Loucy (cell line): ENCODE measurements around the gene ZNF283.
"Not testable (repeated sequence)": the region's sequence is repeated elsewhere in the genome, so short reads cannot be mapped to it uniquely, and the experiment has no call there.

Experiments used
- H2AFZ ChIP-seq: fragments of 200-600 bp; sonication (generic); 2 replicates; pipeline ENCODE4 v1.6.0; 2016; ENCODE audit warnings: antibody characterized with exemption, mild to moderate bottlenecking, low read length, moderate library complexity
- H3F3A ChIP-seq: fragments of 200-600 bp; 2 replicates; pipeline ENCODE4 v1.6.0; 2016; ENCODE audit warnings: antibody characterized with exemption, low read depth, mild to moderate bottlenecking
- H3K27me3 ChIP-seq: fragments of 200-600 bp; sonication (generic); 2 replicates; pipeline ENCODE4 v1.6.1; 2014; ENCODE audit warnings: low read length, mild to moderate bottlenecking; ENCODE audit not compliant: insufficient read depth, poor library complexity, severe bottlenecking
- H3K36me3 ChIP-seq: fragments of 200-600 bp; sonication (generic); 2 replicates; pipeline ENCODE4 v1.6.1; 2016; ENCODE audit warnings: low read length; ENCODE audit not compliant: insufficient read depth
- H3K4me1 ChIP-seq: fragments of 200-600 bp; sonication (generic); 2 replicates; pipeline ENCODE4 v1.5.1; 2014; ENCODE audit warnings: low read length, mild to moderate bottlenecking; ENCODE audit not compliant: insufficient read depth, poor library complexity, severe bottlenecking
- H3K4me2 ChIP-seq: fragments of 200-600 bp; sonication (generic); 2 replicates; pipeline ENCODE4 v1.6.0; 2014; ENCODE audit warnings: antibody characterized with exemption, low read length, low read depth, mild to moderate bottlenecking; ENCODE audit not compliant: poor library complexity, severe bottlenecking
- H3K4me3 ChIP-seq: fragments of 200-600 bp; sonication (generic); 2 replicates; pipeline ENCODE4 v1.5.1; 2014; ENCODE audit warnings: low read length, mild to moderate bottlenecking, mixed read lengths; ENCODE audit not compliant: poor library complexity, severe bottlenecking
- H3K79me2 ChIP-seq: fragments of 200-600 bp; sonication (generic); 2 replicates; pipeline ENCODE4 v1.6.1; 2014; ENCODE audit warnings: low read length; ENCODE audit not compliant: insufficient read depth
- H3K9ac ChIP-seq: fragments of 200-600 bp; sonication (generic); 2 replicates; pipeline ENCODE4 v1.6.0; 2014; ENCODE audit warnings: mild to moderate bottlenecking, low read depth, low read length, moderate library complexity; ENCODE audit not compliant: poor library complexity, severe bottlenecking
- H3K9me2 ChIP-seq: fragments of 200-600 bp; sonication (generic); replicated peaks from 2 replicates; pipeline ENCODE4 v1.6.1; 2016; ENCODE audit warnings: low read depth, low read length, mixed read lengths
- H3K9me3 ChIP-seq: fragments of 200-600 bp; sonication (generic); 2 replicates; pipeline ENCODE4 v1.6.1; 2014; ENCODE audit warnings: mild to moderate bottlenecking, antibody characterized with exemption, low read length, low read depth; ENCODE audit not compliant: insufficient read depth
- H4K20me1 ChIP-seq: fragments of 200-600 bp; sonication (generic); 2 replicates; pipeline ENCODE4 v1.6.0; 2014; ENCODE audit warnings: antibody characterized with exemption, low read length, mild to moderate bottlenecking; ENCODE audit not compliant: insufficient read depth, poor library complexity, severe bottlenecking
- CTCF ChIP-seq: fragments of 200-600 bp; sonication (generic); conservative IDR thresholded peaks from 2 replicates; pipeline ENCODE4 v1.5.1; 2014; ENCODE audit warnings: mild to moderate bottlenecking, antibody characterized with exemption, low read length
- EZH2phosphoT487 ChIP-seq: fragments of 200-600 bp; IDR thresholded peaks from 2 replicates; pipeline ENCODE4 v1.6.1; 2018; ENCODE audit warnings: antibody characterized with exemption, mild to moderate bottlenecking, moderate library complexity, borderline replicate concordance

The ZNF283 gene

GRCh38 chr19:43847884-43848283, 20.8 kb downstream of the ZNF283 start:
- Histone ChIP-seq H3K4me3 (no peak overlapping the region), H3K4me2 (no peak overlapping the region), H3K9me3 (peaks cover 21% of the 10 kb centered on the region; the same call in 1 of the 2 replicates), H3K9me2 (no peaks in the 10 kb centered on the region), H3K27me3 (no peaks in the 10 kb centered on the region), H4K20me1 (no peaks in the 10 kb centered on the region), H3K4me1 (no peaks in the 10 kb centered on the region), H3K79me2 (no peaks in the 10 kb centered on the region), H2AFZ (no peak overlapping the region), H3K9ac (no peak overlapping the region), H3F3A (no peaks in the 10 kb centered on the region), H3K36me3 (peaks cover 9% of the 10 kb centered on the region; the same call in 1 of the 2 replicates)
- TF ChIP-seq EZH2phosphoT487 = no peak
- no peak for TF ChIP-seq CTCF

- H3K4me2 ChIP-seq = no peak overlapping the region
- H3K4me1 ChIP-seq = no peaks in the 10 kb centered on the region
- TF ChIP-seq EZH2phosphoT487 (no peak), CTCF (no peak)
- H3K36me3 ChIP-seq = peaks cover 9% of the 10 kb centered on the region; the same call in 1 of the 2 replicates
- H3K27me3 ChIP-seq = no peaks in the 10 kb centered on the region
- no peaks in the 10 kb centered on the region for H3K79me2 ChIP-seq
- H4K20me1 ChIP-seq = no peaks in the 10 kb centered on the region
- no peak overlapping the region for H3K9ac ChIP-seq
- no peaks in the 10 kb centered on the region for H3K9me2 ChIP-seq
- H3K9me3 ChIP-seq = peaks cover 21% of the 10 kb centered on the region; the same call in 1 of the 2 replicates
- H2AFZ ChIP-seq = no peak overlapping the region
- no peak overlapping the region for H3K4me3 ChIP-seq
- no peaks in the 10 kb centered on the region for H3F3A ChIP-seq
These were observed 21.7 kb downstream of the ZNF283 start for GRCh38 chr19:43848821-43849220.

- no peaks in the 10 kb centered on the region for H3K27me3 ChIP-seq
- no peaks in the 10 kb centered on the region for H4K20me1 ChIP-seq
- no peaks in the 10 kb centered on the region for H3K79me2 ChIP-seq
- no peak overlapping the region for H2AFZ ChIP-seq
- H3K4me1 ChIP-seq = no peaks in the 10 kb centered on the region
- H3K4me2 ChIP-seq = no peak overlapping the region
- H3K9me2 ChIP-seq = no peaks in the 10 kb centered on the region
- H3K9me3 ChIP-seq = 0 out of 2 replicates have a peak, but pooled peaks cover 4% of the 10 kb centered on the region
- H3K9ac ChIP-seq = no peak overlapping the region
- TF ChIP-seq CTCF (no peak), EZH2phosphoT487 (no peak)
- no peak overlapping the region for H3K4me3 ChIP-seq
- no peaks in the 10 kb centered on the region for H3K36me3 ChIP-seq
- no peaks in the 10 kb centered on the region for H3F3A ChIP-seq
These were observed 31.1 kb downstream of the ZNF283 start for GRCh38 chr19:43858174-43858573.

- H3K4me3 ChIP-seq, H3K9ac ChIP-seq, H3K36me3 ChIP-seq, H3K4me2 ChIP-seq, H3K79me2 ChIP-seq, H3K9me3 ChIP-seq, H3K9me2 ChIP-seq, H2AFZ ChIP-seq, H3K4me1 ChIP-seq, H3F3A ChIP-seq, H4K20me1 ChIP-seq, H3K27me3 ChIP-seq: not testable (repeated sequence)
These were observed 39.8 kb downstream of the ZNF283 start for GRCh38 chr19:43866923-43867322.
